ENCODE results near the gene RHBDL2.

The RHBDL2 gene

DNA sequence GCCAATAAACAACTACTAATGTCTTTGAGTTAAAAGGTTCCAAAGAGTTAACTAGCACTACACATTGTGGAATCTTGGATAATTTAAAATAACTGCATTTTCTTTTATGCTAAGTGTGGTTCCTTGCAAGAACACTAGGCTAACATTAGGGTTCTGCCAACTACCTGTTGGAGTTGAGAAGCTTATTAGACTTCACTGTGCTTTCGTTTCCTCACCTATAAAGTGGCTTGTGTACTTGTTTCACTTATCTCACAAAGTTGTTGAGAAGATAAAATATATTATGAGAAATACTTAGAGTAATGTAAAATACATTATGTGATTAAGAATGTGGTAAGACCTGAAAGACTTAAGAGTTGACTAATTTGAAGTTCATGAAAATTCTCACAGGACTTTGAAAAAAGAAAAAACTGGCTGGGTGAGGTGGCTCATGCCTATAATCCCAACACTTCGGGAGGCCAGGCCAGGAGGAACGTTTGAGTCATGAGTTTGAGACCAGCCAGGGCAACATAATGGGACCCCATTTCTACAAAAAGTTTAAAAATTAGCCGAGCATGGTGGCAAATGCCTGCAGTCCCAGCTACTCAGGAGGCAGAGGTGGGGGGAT lies 76.4 kb downstream of the RHBDL2 start:
- TF ChIP-seq CTCF (IDR thresholded peaks at IDR 0.05; ENCODE audit: low read depth, low read length, missing control alignments): no peak
- DNase-seq (ENCODE audit: extremely low read depth, low read depth): no peak
- no peak overlapping the region for H3K4me3 ChIP-seq (replicated peaks; ENCODE audit: low read depth, low read length)

DNA sequence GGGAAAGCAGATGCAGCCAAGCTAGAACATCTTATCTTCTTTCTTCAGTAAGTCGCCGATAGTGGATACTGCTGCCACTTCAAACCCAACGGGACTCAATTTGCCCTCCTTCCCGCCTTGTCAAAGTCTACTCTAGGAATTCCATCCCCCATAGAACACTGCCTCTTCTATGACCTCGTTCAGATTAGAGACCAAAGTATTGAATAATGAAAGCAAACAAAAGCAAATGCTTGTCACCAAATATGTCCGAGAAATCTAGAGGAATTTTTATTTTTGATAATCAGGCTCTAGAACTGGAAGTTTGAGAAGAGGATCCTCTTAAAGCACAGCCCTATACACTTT lies 81.2 kb downstream of the RHBDL2 start:
- no peak for TF ChIP-seq CTCF (IDR thresholded peaks at IDR 0.05; ENCODE audit: low read depth, low read length, missing control alignments)
- no peak for DNase-seq (ENCODE audit: extremely low read depth, low read depth)
- H3K4me3 ChIP-seq (replicated peaks; ENCODE audit: low read depth, low read length): peak overlapping the region; percentile 80

DNA sequence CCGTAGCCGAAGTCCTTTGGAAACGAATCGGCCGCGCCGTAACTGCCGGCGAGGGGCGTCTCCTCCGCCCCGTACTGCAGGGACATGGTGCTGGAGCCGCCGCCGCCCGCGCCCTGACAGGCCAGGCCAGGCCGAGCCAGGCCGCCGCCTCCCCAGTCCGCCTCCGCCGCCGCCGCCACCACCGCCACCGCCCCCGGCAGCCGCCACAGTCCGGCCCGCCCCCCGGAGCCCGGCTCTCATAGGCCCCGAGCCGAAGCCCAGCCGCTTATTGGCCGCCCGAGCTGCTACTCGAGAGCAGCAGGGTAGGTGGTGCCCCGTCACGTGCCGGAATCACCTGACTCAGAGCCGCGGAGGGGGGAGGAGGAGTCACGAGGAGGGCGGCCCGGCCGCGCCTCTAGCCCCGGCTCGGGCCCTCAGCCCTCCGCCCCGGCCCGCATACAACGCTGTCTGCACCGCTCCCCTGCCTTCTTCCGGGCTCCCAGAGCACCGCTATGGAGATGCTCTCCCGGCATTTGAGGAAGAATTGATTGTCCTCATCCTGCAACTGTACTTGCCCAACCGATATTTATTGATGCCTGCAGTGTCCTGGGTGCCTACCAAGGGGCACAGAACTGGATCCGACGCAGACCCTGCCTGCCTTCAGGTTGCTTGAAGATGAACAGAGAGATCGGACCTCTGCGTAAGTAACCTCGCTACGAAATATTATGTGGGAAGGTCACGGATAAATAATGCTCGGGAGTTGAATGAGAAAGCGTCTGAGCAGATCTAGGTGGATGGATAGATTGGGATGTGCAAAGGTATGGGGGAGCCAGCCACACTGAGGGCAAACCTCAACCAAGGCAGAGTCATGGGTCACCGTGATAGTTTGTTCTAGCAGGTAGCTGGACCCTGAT lies 81.8 kb downstream of the RHBDL2 start, which contains the start of gene RRAGC:
RRAGC (minus strand) TSS at position 212 of the 893 bp plus-strand sequence; CDS start at position 86, 126 bp downstream.
- peak; percentile 85 for DNase-seq (ENCODE audit: extremely low read depth, low read depth)
- no peak for TF ChIP-seq CTCF (IDR thresholded peaks at IDR 0.05; ENCODE audit: low read depth, low read length, missing control alignments)
- H3K4me3 ChIP-seq (replicated peaks; ENCODE audit: low read depth, low read length): peak within 1 kb of the TSS; percentile 80

- H3K4me3 ChIP-seq (replicated peaks; ENCODE audit: low read depth, low read length): peak overlapping the region; percentile 80
- DNase-seq (ENCODE audit: extremely low read depth, low read depth): no peak
- no peak for TF ChIP-seq CTCF (IDR thresholded peaks at IDR 0.05; ENCODE audit: low read depth, low read length, missing control alignments)
Measured at GRCh38 chr1:38858833-38859560, 82.6 kb downstream of the RHBDL2 start.

DNA sequence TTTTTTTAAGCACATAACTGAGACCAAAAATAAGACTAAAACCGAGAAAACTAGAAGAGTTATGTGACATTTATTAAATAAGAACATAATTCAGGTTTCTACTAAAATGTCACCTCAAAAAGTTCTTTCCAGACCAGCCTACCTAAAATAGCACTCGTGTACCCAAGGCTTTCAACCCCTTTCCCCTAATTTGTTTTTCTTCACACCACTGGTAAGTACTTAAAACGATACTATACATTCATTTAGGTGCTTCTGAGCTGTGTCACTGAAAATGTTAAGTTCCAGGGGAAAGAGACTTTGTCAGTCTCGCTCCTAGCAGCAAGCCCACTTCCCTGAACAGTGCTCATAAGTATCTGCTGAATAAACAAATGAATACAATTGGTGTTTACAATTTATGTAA lies 88.8 kb downstream of the RHBDL2 start:
- DNase-seq (ENCODE audit: extremely low read depth, low read depth): no peak

More for the DNA sequence above, 88.8 kb downstream of the RHBDL2 start:
- no peak for TF ChIP-seq CTCF (IDR thresholded peaks at IDR 0.05; ENCODE audit: low read depth, low read length, missing control alignments)
- no peak overlapping the region for H3K4me3 ChIP-seq (replicated peaks; ENCODE audit: low read depth, low read length)

All from HFF-Myc (cell line).